Measurements from ENCODE around the gene ADI1.
"Not testable (repeated sequence)": the region's sequence is repeated elsewhere in the genome, so short reads cannot be mapped to it uniquely, and the experiment has no call there.

ADI1 gene

GRCh38 chr2:3461801-3462492 lies 57.4 kb downstream of the ADI1 start:
- DNase-seq = no peak

- no peak for DNase-seq
Measured at GRCh38 chr2:3460831-3461800, 58.2 kb downstream of the ADI1 start.

- DNase-seq = no peak
Measured at GRCh38 chr2:3460156-3460555, 59.2 kb downstream of the ADI1 start.

GRCh38 chr2:3459185-3460015 lies 59.9 kb downstream of the ADI1 start:
- no peak for DNase-seq

GRCh38 chr2:3458396-3459184 lies 60.7 kb downstream of the ADI1 start:
- no peak for DNase-seq

- no peak for DNase-seq
Measured at GRCh38 chr2:3457524-3458395, 61.6 kb downstream of the ADI1 start.

GRCh38 chr2:3456125-3456524 lies 63.2 kb downstream of the ADI1 start:
- no peak for DNase-seq

- DNase-seq = no peak
Measured at GRCh38 chr2:3454802-3455201, 64.5 kb downstream of the ADI1 start.

- DNase-seq = not testable (repeated sequence)
Measured at GRCh38 chr2:3454005-3454404, 65.3 kb downstream of the ADI1 start.

- no peak for DNase-seq
Measured at GRCh38 chr2:3453190-3453999, 65.9 kb downstream of the ADI1 start.

- no peak for DNase-seq
Measured at GRCh38 chr2:3451926-3452671, 67.2 kb downstream of the ADI1 start.

GRCh38 chr2:3451169-3451568 lies 68.2 kb downstream of the ADI1 start:
- DNase-seq = no peak

GRCh38 chr2:3450385-3451010 lies 68.8 kb downstream of the ADI1 start:
- DNase-seq = no peak

GRCh38 chr2:3449936-3450335 lies 69.4 kb downstream of the ADI1 start:
- DNase-seq = no peak

- no peak for DNase-seq
Measured at GRCh38 chr2:3449086-3449485, 70.2 kb downstream of the ADI1 start.

GRCh38 chr2:3448441-3448911 lies 70.9 kb downstream of the ADI1 start:
- DNase-seq = not testable (repeated sequence)

GRCh38 chr2:3447789-3448317 lies 71.5 kb downstream of the ADI1 start:
- DNase-seq = no peak
